GM10266 (cell line): Measurements from ENCODE around the gene NPPB.

Experiments used
- DNase-seq: peaks from one replicate; pipeline ENCODE4 v3.0.0; 2012; ENCODE audit errors: extremely low spot score
- CTCF ChIP-seq: IDR thresholded peaks from 2 replicates; pipeline ENCODE4 v1.5.1; 2012; ENCODE audit warnings: mild to moderate bottlenecking, low read depth; ENCODE audit not compliant: control insufficient read depth, insufficient read depth; ENCODE audit errors: missing control alignments

Gene NPPB

GRCh38 chr1:11887666-11888007 is 28.9 kb upstream of the NPPB start:
- TF ChIP-seq CTCF: no peak
- no peak for DNase-seq

GRCh38 chr1:11886986-11887665 is 28.4 kb upstream of the NPPB start:
- no peak for TF ChIP-seq CTCF
- no peak for DNase-seq

GRCh38 chr1:11885916-11886315 is 27.2 kb upstream of the NPPB start:
- DNase-seq: no peak
- TF ChIP-seq CTCF: no peak

- TF ChIP-seq CTCF: no peak
- DNase-seq: no peak
Measured at GRCh38 chr1:11882814-11883538, 24.2 kb upstream of the NPPB start.

- TF ChIP-seq CTCF: no peak
- no peak for DNase-seq
Measured at GRCh38 chr1:11881749-11882441, 23.1 kb upstream of the NPPB start.

- no peak for DNase-seq
- no peak for TF ChIP-seq CTCF
Measured at GRCh38 chr1:11880911-11881748, 22.4 kb upstream of the NPPB start.
